GM12864 (cell line): ENCODE measurements around the gene PDE4B.

Source experiments
- DNase-seq: peaks from one replicate; pipeline ENCODE4 v3.0.0-alpha.2; 2011; ENCODE audit warnings: low read depth
- H3K4me3 ChIP-seq: 2 replicates; pipeline ENCODE4 v1.5.1; 2011; ENCODE audit warnings: mild to moderate bottlenecking, low read depth, low read length, control low read depth
- CTCF ChIP-seq: IDR thresholded peaks from 2 replicates; pipeline ENCODE4 v1.5.1; 2011; ENCODE audit warnings: low read depth, mild to moderate bottlenecking, moderate library complexity, low read length, control low read depth, inconsistent platforms; ENCODE audit errors: missing control alignments

The PDE4B gene

DNA sequence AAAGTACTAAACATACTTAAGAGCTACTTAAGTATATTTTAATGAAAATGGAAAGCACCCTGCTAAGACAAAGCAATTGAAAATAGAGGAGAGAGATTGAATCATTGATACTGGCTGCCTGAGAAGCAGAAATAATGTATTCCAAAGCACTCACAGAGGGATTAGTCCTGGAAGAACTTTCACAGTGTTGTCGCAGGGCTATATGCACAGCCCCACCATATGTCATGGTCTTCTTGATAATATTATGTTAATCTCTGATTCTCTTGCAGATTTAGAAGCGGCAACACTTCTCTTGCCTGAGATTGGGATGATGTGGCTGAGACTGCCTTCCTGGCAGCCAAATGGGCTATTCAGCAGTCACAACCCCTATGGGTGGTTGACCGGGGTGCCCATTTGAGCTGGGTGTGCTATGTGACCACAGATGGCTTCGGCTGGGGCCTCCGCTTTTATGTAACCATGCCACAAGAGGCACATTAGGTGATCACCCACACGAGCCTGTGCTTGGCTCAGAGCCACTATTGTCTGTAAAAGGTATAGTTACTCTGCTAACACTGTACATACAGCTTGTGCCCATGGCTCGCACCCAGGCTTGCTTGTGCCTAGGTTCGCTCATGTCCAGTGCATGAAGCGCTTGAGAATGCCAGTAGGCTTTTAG, 589.1 kb downstream of the PDE4B start:
- TF ChIP-seq CTCF: no peak
- no peak for DNase-seq
- H3K4me3 ChIP-seq: no peak overlapping the region

- no peak for DNase-seq
- no peak overlapping the region for H3K4me3 ChIP-seq
- TF ChIP-seq CTCF: no peak
Observed at GRCh38 chr1:66383168-66383567, 590.5 kb downstream of the PDE4B start.

DNA sequence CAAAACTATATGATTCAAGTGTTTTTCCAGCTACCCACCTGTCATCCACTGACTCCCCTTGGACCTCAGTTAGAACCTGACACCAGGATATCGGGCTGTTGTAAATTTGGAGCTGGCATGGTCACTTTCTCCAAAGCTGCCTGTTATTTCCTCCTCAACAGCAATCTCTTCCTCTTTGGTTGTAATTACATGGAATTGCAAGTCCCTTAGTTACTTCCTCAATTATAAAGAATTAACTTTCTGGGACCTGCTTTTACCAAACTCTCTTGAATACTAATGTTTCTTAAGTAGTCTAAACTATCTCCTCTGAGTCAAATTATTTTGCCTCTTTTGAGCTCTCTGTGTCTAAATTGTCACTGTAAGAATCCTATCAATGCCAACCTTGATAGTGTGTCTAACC, 590.9 kb downstream of the PDE4B start:
- H3K4me3 ChIP-seq: no peak overlapping the region
- TF ChIP-seq CTCF: no peak
- no peak for DNase-seq

DNA sequence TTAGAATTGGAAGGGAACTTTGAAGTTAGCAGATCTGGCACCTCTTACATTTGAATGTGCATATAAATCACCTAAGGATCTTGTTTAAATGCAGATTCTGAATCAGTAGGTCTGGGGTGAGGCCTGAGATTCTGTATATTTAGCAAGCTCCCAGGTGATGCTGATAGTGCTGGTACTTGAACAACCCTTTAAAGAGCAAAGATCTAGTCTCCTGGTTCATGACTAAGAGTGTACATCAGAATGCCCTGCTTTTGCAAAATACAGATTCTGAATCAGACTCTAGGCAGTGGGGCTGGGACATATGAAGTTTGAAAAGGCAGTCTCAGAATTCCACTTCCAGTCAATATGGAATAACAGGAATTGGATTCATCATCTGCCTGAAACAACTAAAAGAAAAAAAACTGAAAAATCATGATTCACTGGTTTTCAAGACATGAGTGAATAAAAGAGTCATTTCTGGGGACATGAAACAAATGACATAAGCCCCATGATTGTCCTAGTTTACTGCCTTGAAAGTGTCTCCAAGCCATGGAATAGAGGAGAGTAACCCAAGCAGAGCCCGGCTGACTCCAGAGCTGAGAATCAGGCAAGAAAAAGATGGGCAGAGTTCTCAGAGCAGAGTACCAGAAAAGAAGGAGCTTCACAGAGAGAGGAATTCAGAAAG, 591.7 kb downstream of the PDE4B start:
- TF ChIP-seq CTCF: no peak
- no peak for DNase-seq
- H3K4me3 ChIP-seq: no peak overlapping the region

GRCh38 chr1:66386712-66387111, 594.0 kb downstream of the PDE4B start:
- no peak for DNase-seq
- no peak for TF ChIP-seq CTCF
- no peak overlapping the region for H3K4me3 ChIP-seq

- no peak overlapping the region for H3K4me3 ChIP-seq
- DNase-seq: no peak
- TF ChIP-seq CTCF: no peak
Observed at GRCh38 chr1:66388913-66389312, 596.2 kb downstream of the PDE4B start.

DNA sequence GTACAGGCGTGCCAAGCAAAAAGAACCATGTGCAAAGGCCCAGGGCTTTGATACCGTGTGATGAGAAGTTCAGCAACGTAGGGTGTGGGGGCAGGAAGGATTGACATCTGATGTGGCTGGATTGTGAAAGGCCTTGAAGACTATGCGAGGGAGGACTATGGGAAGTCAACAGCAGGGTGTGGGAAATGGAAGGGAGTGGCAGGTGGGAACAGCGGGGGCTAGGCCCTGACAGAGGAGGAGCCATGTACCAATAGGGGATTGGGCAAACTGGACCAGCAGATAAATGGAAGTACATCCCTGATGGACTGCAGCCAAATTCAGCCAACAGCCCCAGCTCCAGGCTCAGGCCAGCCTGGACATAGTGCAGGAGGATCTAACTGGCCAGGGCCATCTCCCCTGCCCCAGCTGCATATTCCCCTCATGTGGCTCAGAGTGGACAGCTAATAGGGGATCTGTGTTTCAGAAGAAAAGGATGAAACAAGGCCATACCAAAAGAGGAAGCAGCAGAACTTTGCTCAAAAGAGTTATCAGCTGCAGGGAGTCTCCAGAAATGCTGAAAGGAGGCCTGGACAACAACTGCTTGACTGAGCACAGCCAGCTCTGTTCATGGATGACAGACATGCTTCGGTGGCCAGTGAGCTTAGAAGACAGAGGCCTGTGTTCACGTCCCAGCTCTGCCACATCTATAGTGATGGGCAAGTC, 601.0 kb downstream of the PDE4B start:
- no peak overlapping the region for H3K4me3 ChIP-seq
- no peak for DNase-seq
- TF ChIP-seq CTCF: no peak
